NOMO-1 treated with dmso at 0.1 percent for 144 hours (cell line): Measurements from ENCODE around the gene PTN.
"Not testable (repeated sequence)": the region's sequence is repeated elsewhere in the genome, so short reads cannot be mapped to it uniquely, and the experiment has no call there.

Experiments
- DNase-seq: peaks from one replicate; lab custom pipeline; 2025; ENCODE audit not compliant: unreplicated experiment; lab: John Stamatoyannopoulos, UW

The PTN gene

GRCh38 chr7:137268001-137268865 is 75.3 kb downstream of the PTN start:
- not testable (repeated sequence) for DNase-seq

- DNase-seq = no peak
These were observed 76.8 kb downstream of the PTN start for GRCh38 chr7:137266764-137267163.

- not testable (repeated sequence) for DNase-seq
These were observed 78.1 kb downstream of the PTN start for GRCh38 chr7:137265480-137265879.

- no peak for DNase-seq
These were observed 80.9 kb downstream of the PTN start for GRCh38 chr7:137262599-137262998.

- no peak for DNase-seq
These were observed 85.0 kb downstream of the PTN start for GRCh38 chr7:137258552-137258951.

GRCh38 chr7:137254766-137255165 is 88.8 kb downstream of the PTN start:
- no peak for DNase-seq

GRCh38 chr7:137245890-137246289 is 97.6 kb downstream of the PTN start:
- DNase-seq = no peak

GRCh38 chr7:137245186-137245585 is 98.3 kb downstream of the PTN start:
- DNase-seq = no peak

GRCh38 chr7:137243741-137244140 is 99.8 kb downstream of the PTN start:
- DNase-seq = no peak

GRCh38 chr7:137242616-137243015 is 100.9 kb downstream of the PTN start:
- DNase-seq = no peak

GRCh38 chr7:137241655-137242360 is 101.7 kb downstream of the PTN start:
- no peak for DNase-seq

GRCh38 chr7:137239186-137239585 is 104.3 kb downstream of the PTN start:
- DNase-seq = not testable (repeated sequence)

GRCh38 chr7:137235434-137235833 is 108.1 kb downstream of the PTN start:
- no peak for DNase-seq

GRCh38 chr7:137231167-137231566 is 112.4 kb downstream of the PTN start:
- no peak for DNase-seq

- no peak for DNase-seq
These were observed 122.1 kb downstream of the PTN start for GRCh38 chr7:137221467-137221866.

GRCh38 chr7:137213744-137214143 is 129.8 kb downstream of the PTN start:
- DNase-seq = no peak

GRCh38 chr7:137209151-137209817 is 134.2 kb downstream of the PTN start:
- DNase-seq = no peak

- DNase-seq = no peak
These were observed 136.8 kb downstream of the PTN start for GRCh38 chr7:137206770-137207169.

- DNase-seq = no peak
These were observed 139.3 kb downstream of the PTN start for GRCh38 chr7:137204246-137204645.

- DNase-seq = no peak
These were observed 140.2 kb downstream of the PTN start for GRCh38 chr7:137203351-137203750.

GRCh38 chr7:137196648-137197047 is 146.9 kb downstream of the PTN start:
- DNase-seq = no peak

GRCh38 chr7:137195996-137196395 is 147.5 kb downstream of the PTN start:
- no peak for DNase-seq
